Heart left ventricle (tissue), 16 donors: ENCODE measurements around the gene LIN28A. TPM values are rescaled to one million over a fixed set of nuclear protein-coding genes. Genes with fewer than 3 reads are reported as not detected.

ENCODE experiments used
- ATAC-seq, 4 donors: fragments of 200-7000 bp; cut with Tn5 transposase; one replicate each; pipeline ENCODE4 v1.9.1; 2020 to 2022; ENCODE audit warnings: moderate library complexity in 4 of 4, mild to moderate bottlenecking in 3 of 4, moderate number of reproducible peaks in 1 of 4
- DNase-seq, 5 donors: peaks; one replicate each; pipeline ENCODE4 v3.0.0-alpha.2; 2020
- H3K27ac ChIP-seq, 12 donors: fragments of 200-600 bp; sonication (generic) in 4 of 12; one replicate each; pipeline versions ENCODE4 v1.5.0 to v1.8.0; 2016 to 2022; ENCODE audit warnings: mild to moderate bottlenecking in 2 of 12
- H3K27me3 ChIP-seq, 9 donors: fragments of 200-600 bp; sonication (generic) in 2 of 9; one replicate each; pipeline versions ENCODE4 v1.5.1 to v1.8.0; 2016 to 2022; ENCODE audit warnings: mild to moderate bottlenecking in 3 of 9
- H3K36me3 ChIP-seq, 9 donors: fragments of 200-600 bp; sonication (generic) in 2 of 9; one replicate each; pipeline versions ENCODE4 v1.5.0 to v1.8.0; 2018 to 2022; ENCODE audit warnings: mild to moderate bottlenecking in 2 of 9
- H3K4me1 ChIP-seq, 12 donors: fragments of 200-600 bp; sonication (generic) in 4 of 12; one replicate each; pipeline versions ENCODE4 v1.5.0 to v1.8.0; 2016 to 2022; ENCODE audit warnings: mild to moderate bottlenecking in 3 of 12
- H3K4me3 ChIP-seq, 12 donors: fragments of 200-600 bp; sonication (generic) in 4 of 12; one replicate each; pipeline versions ENCODE4 v1.5.0 to v1.8.0; 2017 to 2022; ENCODE audit warnings: mild to moderate bottlenecking in 9 of 12, moderate library complexity in 4 of 12
- H3K9me3 ChIP-seq, 12 donors: fragments of 200-600 bp; sonication (generic) in 4 of 12; one replicate each; pipeline versions ENCODE4 v1.5.0 to v1.8.0; 2016 to 2022; ENCODE audit warnings: mild to moderate bottlenecking in 1 of 12
- CTCF ChIP-seq, 12 donors: fragments of 200-600 bp; sonication (generic) in 4 of 12; IDR thresholded peaks; one replicate each; pipeline versions ENCODE4 v1.5.0 to v1.8.0; 2018 to 2022; ENCODE audit warnings: antibody characterized with exemption in 12 of 12, mild to moderate bottlenecking in 5 of 12
- POLR2A ChIP-seq, 2 donors: fragments of 450-650 bp; IDR thresholded peaks; one replicate each; pipeline ENCODE4 v1.6.1; 2017; ENCODE audit warnings: antibody characterized with exemption in 2 of 2, mild to moderate bottlenecking in 2 of 2, moderate library complexity in 2 of 2
- WGBS, 4 donors: extraction: QIAGEN DNeasy Blood & Tissue Kit in 2 of 4; methylation state at CpG; one replicate each; pipeline versions ENCODE4 v1.1.5 to v1.1.7; 2013 to 2018; 5-methylcytosine and 5-hydroxymethylcytosine counted together
- intact Hi-C, 10 donors: fragments of 100-400 bp; cut with DNase I; formaldehyde crosslinking; loops; one replicate each; pipeline versions ENCODE4 v1.11.1 to v1.14.2; 2022
- polyA plus RNA-seq, 2 donors: library from polyadenylated mRNA; stranded (reverse); fragments of 200-250 nt; gene quantifications; one replicate each; pipeline ENCODE4 v1.2.3, GENCODE V29; 2013
- total RNA-seq, 9 donors: library from RNA; depleted of rRNA in 2 of 9; stranded (reverse); fragments of >200 nt in 2 of 9; fragmentation: NEBNext Ultra II Directional in 3 of 9; extraction: Animal tissue kit (Norgen Biotek cat#: 25700) in 3 of 9; gene quantifications; one replicate each; pipeline versions ENCODE4 v1.1.0 to v1.2.4, GENCODE V29; 2016 to 2023
- donor health status: ischemic (EF 13 %, LVEDD 7.1; RV severe dilation, severe dysfunction).
- donor health status: healthy with polysubstance abuse.
- donor health status: DM: no; HTN: yes; CAD: no.
- donor health status: DM: no; HTN: no; CAD: no.
- donor health status: ischemic (EF 25% LVEDD 6.9; RV normal size, moderate dysfunction).
- donor health status: ischemic (EF 25% LVEDD 5.7; RV mildly dilated, moderate dysfunction).
- donor health status: healthy.
- donor health status: DM: yes; HTN: yes; CAD: no.
- donor health status: ischemic (EF 35%, LVEDD 5.7; RV mildly dilated, moderate dysfunction).
- donor health status: nonischemic (EF 11% LVEDD 7.7; RV severe dilation, severe dysfunction).
- donor health status: DM: yes; HTN: yes; CAD: no.
- donor health status: PGD.
- donor health status: ischemic (EF 29% LVEDD 5.4; RV normal size, mild dysfunction).
- donor health status: nonischemic (EF 23%, LVEDD 6.1; RV moderate dilation, normal function).

LIN28A gene
- total and polyA plus RNA-seq, 11 donors, result 0.15 TPM; not detected in 10

GRCh38 chr1:26475989-26476388 lies 65.4 kb downstream of the LIN28A start:
- peaks cover 0 to 66% (median 57%) of the 10 kb centered on the region in 9 donors for H3K36me3 ChIP-seq
- no peak for ATAC-seq
- intact Hi-C loops, result no loop called here
- no peaks in the 10 kb centered on the region for H3K9me3 ChIP-seq
- 87 to 95% (median 91%) methylated on average over 3 of the region's 3 CpGs for WGBS, 4 donors
- H3K4me1 ChIP-seq, result peaks cover 0 to 27% (median 23%) of the 10 kb centered on the region in 12 donors
- H3K27me3 ChIP-seq, result no peaks in the 10 kb centered on the region
- no peak for TF ChIP-seq CTCF (IDR thresholded peaks at IDR 0.05)
- no peak for TF ChIP-seq POLR2A (IDR thresholded peaks at IDR 0.05)
- no peak overlapping the region for H3K4me3 ChIP-seq
- no peak for DNase-seq
- no peak overlapping the region for H3K27ac ChIP-seq

DNA sequence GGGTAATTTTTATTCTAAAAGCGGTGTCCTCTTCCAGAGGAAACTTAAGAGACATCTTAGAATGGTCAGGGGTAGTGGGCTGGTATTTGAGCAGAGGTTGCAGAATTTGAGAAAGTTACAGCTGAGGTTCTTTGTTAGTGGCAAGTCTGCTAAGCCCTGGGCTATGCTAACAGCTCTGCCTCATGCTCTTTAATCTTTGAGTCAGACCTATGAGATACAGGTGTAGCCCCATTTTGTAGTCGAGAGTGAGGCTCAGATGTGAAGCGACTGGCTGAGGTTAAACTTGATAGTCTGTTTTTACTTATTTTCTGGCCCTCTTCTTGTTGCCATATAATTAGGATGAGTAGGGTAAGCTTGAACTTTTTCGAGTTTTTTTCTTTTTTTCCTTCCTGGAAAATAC lies 66.3 kb downstream of the LIN28A start:
- Histone ChIP-seq H3K9me3 (no peaks in the 10 kb centered on the region), H3K27ac (no peak overlapping the region), H3K36me3 (peaks cover 0 to 66% (median 57%) of the 10 kb centered on the region in 9 donors), H3K4me3 (no peak overlapping the region), H3K4me1 (peaks cover 0 to 18% (median 13%) of the 10 kb centered on the region in 12 donors), H3K27me3 (no peaks in the 10 kb centered on the region)
- TF ChIP-seq CTCF (IDR thresholded peaks at IDR 0.05) (no peak), POLR2A (IDR thresholded peaks at IDR 0.05) (no peak)
- ATAC-seq, result no peak
- DNase-seq, result no peak
- 86 to 93% (median 88%) methylated on average over 4 of the region's 4 CpGs for WGBS, 4 donors
- intact Hi-C loops, result no loop called here

GRCh38 chr1:26477446-26478152 lies 67.0 kb downstream of the LIN28A start:
- H3K27me3 ChIP-seq, result no peaks in the 10 kb centered on the region
- H3K9me3 ChIP-seq, result no peaks in the 10 kb centered on the region
- intact Hi-C loops, result no loop called here
- peaks cover 0 to 17% (median 12%) of the 10 kb centered on the region in 12 donors for H3K4me1 ChIP-seq
- no peak overlapping the region for H3K27ac ChIP-seq
- WGBS, 4 donors, result 73 to 86% (median 82%) methylated on average over 8 of the region's 8 CpGs
- no peak overlapping the region for H3K4me3 ChIP-seq
- no peak for DNase-seq
- TF ChIP-seq POLR2A (IDR thresholded peaks at IDR 0.05) (no peak), CTCF (IDR thresholded peaks at IDR 0.05) (no peak)
- peaks cover 0 to 66% (median 57%) of the 10 kb centered on the region in 9 donors for H3K36me3 ChIP-seq
- ATAC-seq, result no peak

GRCh38 chr1:26478159-26478558 lies 67.5 kb downstream of the LIN28A start:
- Histone ChIP-seq H3K27me3 (no peaks in the 10 kb centered on the region), H3K27ac (no peak overlapping the region), H3K4me1 (peaks cover 0 to 17% (median 12%) of the 10 kb centered on the region in 12 donors), H3K4me3 (no peak overlapping the region), H3K9me3 (no peaks in the 10 kb centered on the region), H3K36me3 (peaks cover 0 to 66% (median 56%) of the 10 kb centered on the region in 9 donors)
- ATAC-seq, result no peak
- no peak for TF ChIP-seq CTCF (IDR thresholded peaks at IDR 0.05)
- TF ChIP-seq POLR2A (IDR thresholded peaks at IDR 0.05), result no peak
- DNase-seq, result no peak
- WGBS, 4 donors, result 80 to 83% (median 80%) methylated on average over 3 of the region's 3 CpGs
- intact Hi-C loops, result no loop called here
